ENCODE results near the gene TTC4. TPM values are rescaled to one million over a fixed set of nuclear protein-coding genes. Genes with fewer than 3 reads are reported as not detected.

The TTC4 gene
- polyA plus RNA-seq, 1 donor from 2014 or later: 22.5 TPM

DNA sequence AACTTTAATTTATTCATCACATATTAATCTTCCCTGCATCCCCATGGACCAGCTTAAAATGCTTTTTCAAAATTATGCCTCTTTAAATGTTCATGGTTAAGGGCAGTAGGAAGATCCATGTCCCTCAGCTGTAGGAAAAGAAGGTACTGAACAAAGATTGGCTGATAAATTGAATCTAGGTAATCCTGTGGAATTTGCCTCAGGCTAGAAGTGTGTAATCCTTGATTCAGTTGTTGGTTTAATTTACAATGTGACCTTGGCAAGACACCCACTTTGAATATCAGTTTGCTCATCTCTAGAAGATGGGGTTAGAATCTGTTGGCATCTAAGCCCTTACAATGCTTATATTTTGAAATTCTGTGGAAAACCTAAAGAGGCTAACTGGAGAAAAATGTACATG lies 6.1 kb downstream of the TTC4 start:
- Histone ChIP-seq H3K4me2 (ENCODE audit: low read length) (no peak overlapping the region), H3K36me3 (ENCODE audit: insufficient read depth, low read length) (peaks cover 26% of the 10 kb centered on the region), H4K20me1 (ENCODE audit: insufficient read depth) (no peaks in the 10 kb centered on the region), H3K9ac (ENCODE audit: low read length) (no peak overlapping the region), H3K27me3 (ENCODE audit: insufficient read depth, low read depth, low read length) (no peaks in the 10 kb centered on the region), H3K79me2 (replicated peaks; ENCODE audit: insufficient read depth, low read length) (no peaks in the 10 kb centered on the region), H3K9me3 (ENCODE audit: low read length) (peaks cover 6% of the 10 kb centered on the region), H3F3A (ENCODE audit: insufficient read depth, low read length, poor library complexity, severe bottlenecking) (no peaks in the 10 kb centered on the region), H2AFZ (ENCODE audit: low read depth, low read length) (no peak overlapping the region), H3K9me2 (ENCODE audit: insufficient read depth, low read length) (no peaks in the 10 kb centered on the region), H3K27ac (ENCODE audit: low read length) (no peak overlapping the region), H3K4me3 (ENCODE audit: low read length) (no peak overlapping the region)
- TF ChIP-seq POLR2AphosphoS5 (IDR thresholded peaks at IDR 0.05) (no peak), EP300 (conservative IDR thresholded peaks at IDR 0.05; ENCODE audit: poor library complexity, severe bottlenecking) (no peak)

DNA sequence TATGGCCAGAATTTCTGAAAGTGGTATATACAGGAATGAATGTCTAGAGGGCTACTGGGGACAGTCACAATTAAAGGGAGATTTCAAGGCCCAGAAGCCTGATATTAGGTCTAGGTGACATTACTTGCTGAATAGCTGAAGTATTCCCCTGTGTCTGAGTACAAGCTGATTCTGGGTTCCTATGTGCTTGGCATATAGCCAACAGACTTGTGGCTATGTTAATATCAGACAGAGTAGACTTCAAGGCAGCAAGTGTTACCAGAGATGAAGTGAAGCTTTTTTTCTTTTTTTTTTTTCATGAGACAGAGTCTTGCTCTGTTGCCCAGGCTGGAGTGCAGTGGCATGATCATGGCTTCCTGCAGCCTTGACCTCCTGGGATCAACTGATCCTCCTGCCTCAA lies 8.3 kb downstream of the TTC4 start:
- peaks cover 27% of the 10 kb centered on the region for H3K36me3 ChIP-seq (ENCODE audit: insufficient read depth, low read length)

More for the DNA sequence above, 8.3 kb downstream of the TTC4 start:
- no peaks in the 10 kb centered on the region for H3K9me2 ChIP-seq (ENCODE audit: insufficient read depth, low read length)
- TF ChIP-seq EP300 (conservative IDR thresholded peaks at IDR 0.05; ENCODE audit: poor library complexity, severe bottlenecking) (no peak), EZH2 (IDR thresholded peaks at IDR 0.05; ENCODE audit: borderline replicate concordance, insufficient read depth, low read length, poor library complexity, severe bottlenecking) (no peak), MXI1 (conservative IDR thresholded peaks at IDR 0.05; ENCODE audit: poor library complexity, severe bottlenecking) (no peak), RAD21 (conservative IDR thresholded peaks at IDR 0.05) (no peak), POLR2AphosphoS5 (IDR thresholded peaks at IDR 0.05) (no peak), SMC3 (conservative IDR thresholded peaks at IDR 0.05; ENCODE audit: poor library complexity) (no peak), TAF1 (IDR thresholded peaks at IDR 0.05; ENCODE audit: low read depth) (no peak)
- TF ChIP-seq, protein P1, sequence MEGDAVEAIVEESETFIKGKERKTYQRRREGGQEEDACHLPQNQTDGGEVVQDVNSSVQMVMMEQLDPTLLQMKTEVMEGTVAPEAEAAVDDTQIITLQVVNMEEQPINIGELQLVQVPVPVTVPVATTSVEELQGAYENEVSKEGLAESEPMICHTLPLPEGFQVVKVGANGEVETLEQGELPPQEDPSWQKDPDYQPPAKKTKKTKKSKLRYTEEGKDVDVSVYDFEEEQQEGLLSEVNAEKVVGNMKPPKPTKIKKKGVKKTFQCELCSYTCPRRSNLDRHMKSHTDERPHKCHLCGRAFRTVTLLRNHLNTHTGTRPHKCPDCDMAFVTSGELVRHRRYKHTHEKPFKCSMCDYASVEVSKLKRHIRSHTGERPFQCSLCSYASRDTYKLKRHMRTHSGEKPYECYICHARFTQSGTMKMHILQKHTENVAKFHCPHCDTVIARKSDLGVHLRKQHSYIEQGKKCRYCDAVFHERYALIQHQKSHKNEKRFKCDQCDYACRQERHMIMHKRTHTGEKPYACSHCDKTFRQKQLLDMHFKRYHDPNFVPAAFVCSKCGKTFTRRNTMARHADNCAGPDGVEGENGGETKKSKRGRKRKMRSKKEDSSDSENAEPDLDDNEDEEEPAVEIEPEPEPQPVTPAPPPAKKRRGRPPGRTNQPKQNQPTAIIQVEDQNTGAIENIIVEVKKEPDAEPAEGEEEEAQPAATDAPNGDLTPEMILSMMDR (IDR thresholded peaks at IDR 0.05; ENCODE audit: poor library complexity, severe bottlenecking): no peak
- TF ChIP-seq, protein P2, sequence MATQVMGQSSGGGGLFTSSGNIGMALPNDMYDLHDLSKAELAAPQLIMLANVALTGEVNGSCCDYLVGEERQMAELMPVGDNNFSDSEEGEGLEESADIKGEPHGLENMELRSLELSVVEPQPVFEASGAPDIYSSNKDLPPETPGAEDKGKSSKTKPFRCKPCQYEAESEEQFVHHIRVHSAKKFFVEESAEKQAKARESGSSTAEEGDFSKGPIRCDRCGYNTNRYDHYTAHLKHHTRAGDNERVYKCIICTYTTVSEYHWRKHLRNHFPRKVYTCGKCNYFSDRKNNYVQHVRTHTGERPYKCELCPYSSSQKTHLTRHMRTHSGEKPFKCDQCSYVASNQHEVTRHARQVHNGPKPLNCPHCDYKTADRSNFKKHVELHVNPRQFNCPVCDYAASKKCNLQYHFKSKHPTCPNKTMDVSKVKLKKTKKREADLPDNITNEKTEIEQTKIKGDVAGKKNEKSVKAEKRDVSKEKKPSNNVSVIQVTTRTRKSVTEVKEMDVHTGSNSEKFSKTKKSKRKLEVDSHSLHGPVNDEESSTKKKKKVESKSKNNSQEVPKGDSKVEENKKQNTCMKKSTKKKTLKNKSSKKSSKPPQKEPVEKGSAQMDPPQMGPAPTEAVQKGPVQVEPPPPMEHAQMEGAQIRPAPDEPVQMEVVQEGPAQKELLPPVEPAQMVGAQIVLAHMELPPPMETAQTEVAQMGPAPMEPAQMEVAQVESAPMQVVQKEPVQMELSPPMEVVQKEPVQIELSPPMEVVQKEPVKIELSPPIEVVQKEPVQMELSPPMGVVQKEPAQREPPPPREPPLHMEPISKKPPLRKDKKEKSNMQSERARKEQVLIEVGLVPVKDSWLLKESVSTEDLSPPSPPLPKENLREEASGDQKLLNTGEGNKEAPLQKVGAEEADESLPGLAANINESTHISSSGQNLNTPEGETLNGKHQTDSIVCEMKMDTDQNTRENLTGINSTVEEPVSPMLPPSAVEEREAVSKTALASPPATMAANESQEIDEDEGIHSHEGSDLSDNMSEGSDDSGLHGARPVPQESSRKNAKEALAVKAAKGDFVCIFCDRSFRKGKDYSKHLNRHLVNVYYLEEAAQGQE (IDR thresholded peaks at IDR 0.05; ENCODE audit: borderline replicate concordance): no peak
- no peak overlapping the region for H3K4me2 ChIP-seq (ENCODE audit: low read length)
- no peaks in the 10 kb centered on the region for H3K27me3 ChIP-seq (ENCODE audit: insufficient read depth, low read depth, low read length)
- H4K20me1 ChIP-seq (ENCODE audit: insufficient read depth): no peaks in the 10 kb centered on the region
- no peaks in the 10 kb centered on the region for H3F3A ChIP-seq (ENCODE audit: insufficient read depth, low read length, poor library complexity, severe bottlenecking)
- peaks cover 6% of the 10 kb centered on the region for H3K9me3 ChIP-seq (ENCODE audit: low read length)
- H3K79me2 ChIP-seq (replicated peaks; ENCODE audit: insufficient read depth, low read length): no peaks in the 10 kb centered on the region
- H3K4me3 ChIP-seq (ENCODE audit: low read length): no peak overlapping the region
- H3K27ac ChIP-seq (ENCODE audit: low read length): no peak overlapping the region
- H2AFZ ChIP-seq (ENCODE audit: low read depth, low read length): no peak overlapping the region
- no peak overlapping the region for H3K9ac ChIP-seq (ENCODE audit: low read length)
